ENCODE measurements around the gene NAP1L4.
A peak's percentile ranks its signal among the peaks of the same experiment; 100 is the strongest.

Gene NAP1L4

DNA sequence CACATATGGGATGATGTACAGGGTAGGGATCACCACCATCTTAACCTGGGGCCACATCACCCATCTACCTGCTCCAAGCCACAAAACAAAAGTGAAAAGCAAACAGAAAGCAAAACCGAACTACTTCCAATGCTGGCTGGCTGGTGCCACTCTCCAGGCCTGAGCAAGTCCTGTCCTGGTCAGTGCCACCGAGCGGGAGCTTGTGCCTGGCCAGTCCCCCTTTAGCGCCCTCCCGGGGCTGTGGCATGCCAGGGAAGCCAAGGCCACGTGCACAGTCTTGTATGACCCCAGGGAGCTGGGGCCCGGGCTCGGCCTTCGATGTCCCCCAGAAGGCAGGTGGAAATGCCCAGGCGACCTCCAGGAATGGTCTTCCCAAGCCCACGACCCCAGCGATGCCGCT lies 17.9 kb upstream of the NAP1L4 start:
- no peak for DNase-seq

DNA sequence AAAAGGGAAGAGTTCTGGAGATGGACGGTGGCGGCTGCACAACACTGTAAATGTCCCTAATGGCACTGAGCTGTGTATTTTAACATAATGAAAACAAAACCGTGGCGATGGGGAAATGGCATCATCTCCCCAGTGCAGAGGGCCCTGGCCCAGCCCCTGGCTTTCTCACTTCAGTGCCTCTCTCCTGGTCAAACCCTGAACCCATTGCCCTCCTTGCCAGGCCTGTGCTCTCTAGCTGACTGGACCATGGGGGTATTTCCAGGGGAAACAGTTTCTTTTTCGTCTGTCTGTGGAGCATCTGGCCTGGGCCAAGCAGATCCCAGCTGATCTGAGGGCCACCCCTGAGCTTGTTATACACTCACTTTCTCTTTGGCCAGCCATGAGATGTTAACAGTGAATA lies 17.4 kb upstream of the NAP1L4 start:
- no peak for DNase-seq

GRCh38 chr11:3008746-3009336 lies 16.7 kb upstream of the NAP1L4 start:
- DNase-seq = no peak

GRCh38 chr11:3007404-3008010 lies 15.4 kb upstream of the NAP1L4 start:
- no peak for DNase-seq

GRCh38 chr11:3006505-3007260 lies 14.6 kb upstream of the NAP1L4 start:
- no peak for DNase-seq

- no peak for DNase-seq
Observed at GRCh38 chr11:3004481-3004880, 12.4 kb upstream of the NAP1L4 start.

- DNase-seq = no peak
Observed at GRCh38 chr11:3003396-3004231, 11.5 kb upstream of the NAP1L4 start.

DNA sequence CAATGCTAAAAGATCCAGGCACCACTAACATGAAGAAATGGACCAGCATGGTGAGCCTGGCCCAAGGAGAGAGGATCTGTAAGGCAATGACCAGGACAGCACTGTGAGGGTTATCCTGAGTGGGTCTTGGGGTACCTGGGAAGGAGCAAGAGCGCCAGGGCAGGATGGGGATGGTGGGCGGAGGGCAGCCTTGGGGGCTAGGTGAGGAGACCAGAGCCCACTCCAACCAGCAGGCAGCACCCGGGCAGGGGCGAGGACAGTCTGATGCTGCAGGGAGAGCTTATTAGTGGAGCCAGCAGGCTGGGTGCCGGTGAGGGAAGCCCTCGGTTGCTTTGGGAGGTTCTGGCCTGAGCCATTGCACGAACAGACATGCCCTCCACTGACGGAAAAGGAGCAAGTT lies 10.7 kb upstream of the NAP1L4 start:
- no peak for DNase-seq

GRCh38 chr11:3002351-3002861 lies 10.3 kb upstream of the NAP1L4 start:
- no peak for DNase-seq

- DNase-seq = no peak
Observed at GRCh38 chr11:3001496-3001895, 9.4 kb upstream of the NAP1L4 start.

GRCh38 chr11:3000032-3000961 lies 8.2 kb upstream of the NAP1L4 start:
- DNase-seq = no peak

DNA sequence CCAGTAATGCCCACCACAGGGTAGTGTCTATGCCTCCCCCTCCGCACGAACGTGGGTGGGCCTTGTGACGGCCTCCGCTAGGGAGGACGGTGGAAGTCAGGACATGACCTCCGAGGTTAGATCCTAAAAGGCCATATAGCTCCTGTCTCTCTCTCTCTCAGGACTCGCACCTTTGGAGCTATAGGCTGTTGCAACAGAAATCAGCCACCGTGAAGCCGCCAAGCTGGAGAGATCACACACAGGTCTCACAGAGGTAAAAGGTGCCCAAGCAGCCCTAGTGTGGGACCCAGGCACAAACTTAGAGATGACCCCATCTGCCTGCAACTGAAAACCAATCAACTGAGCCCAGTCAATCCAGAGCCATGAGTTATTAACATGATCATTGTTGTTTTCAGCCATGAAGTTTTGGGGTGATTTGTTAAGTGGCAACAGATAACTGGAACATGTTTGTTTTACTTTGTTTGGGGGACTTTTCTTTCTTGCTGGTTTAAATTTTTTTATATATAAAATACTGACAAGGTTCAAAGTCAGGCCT lies 7.4 kb upstream of the NAP1L4 start:
- no peak for DNase-seq

GRCh38 chr11:2998073-2998850 lies 6.1 kb upstream of the NAP1L4 start:
- peak; percentile 33 for DNase-seq

DNA sequence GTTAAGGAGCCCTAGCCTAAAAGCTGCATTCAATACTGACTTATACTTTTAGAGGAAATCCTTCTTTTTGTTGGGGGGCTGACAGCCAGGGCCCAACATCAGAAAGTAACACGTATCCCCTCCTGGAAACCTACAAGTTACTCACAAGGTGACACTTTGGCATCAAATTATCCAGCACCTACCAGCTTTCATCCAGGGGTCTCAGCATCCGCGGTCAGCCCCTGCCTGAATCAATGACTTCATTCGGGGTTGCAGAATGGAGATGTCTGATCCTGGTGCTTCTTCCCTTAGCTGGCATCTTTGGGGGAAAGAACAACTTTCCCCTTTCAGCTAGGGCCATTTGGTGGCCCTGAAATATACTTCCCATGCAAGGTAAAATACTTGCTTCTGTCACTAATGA lies 5.3 kb upstream of the NAP1L4 start:
- no peak for DNase-seq

- no peak for DNase-seq
Observed at GRCh38 chr11:2996976-2997375, 4.8 kb upstream of the NAP1L4 start.

- no peak for DNase-seq
Observed at GRCh38 chr11:2995893-2996554, 3.9 kb upstream of the NAP1L4 start.

- no peak for DNase-seq
Observed at GRCh38 chr11:2995031-2995561, 3.0 kb upstream of the NAP1L4 start.

GRCh38 chr11:2994336-2994730 lies 2.2 kb upstream of the NAP1L4 start:
- DNase-seq = no peak

- DNase-seq = peak; percentile 60
Observed at GRCh38 chr11:2992997-2993325, 832 bp upstream of the NAP1L4 start.

Data from NCI-H82 (cell line).